ENCODE data around the gene PDE4D. TPM values are rescaled to one million over a fixed set of nuclear protein-coding genes. Genes with fewer than 3 reads are reported as not detected.
A peak's percentile ranks its signal among the peaks of the same experiment; 100 is the strongest.

Gene PDE4D
- total RNA-seq, 1 experiment from 2014 or later = 2.1 TPM

GRCh38 chr5:59249726-59250125, 643.8 kb downstream of the PDE4D start:
- H3K4ac ChIP-seq (ENCODE audit: low read depth, low read length) = no peak overlapping the region
- H2AFZ ChIP-seq (ENCODE audit: low read length) = no peak overlapping the region
- H3T11ph ChIP-seq (ENCODE audit: low read length) = no peak overlapping the region
- H2BK20ac ChIP-seq (ENCODE audit: low read depth, low read length, poor library complexity, severe bottlenecking) = no peak overlapping the region
- H3K36me3 Mint-ChIP-seq (ENCODE audit: insufficient read depth in 1 of 3, low read depth in 3 of 3) = no peaks in the 10 kb centered on the region
- no peak overlapping the region for H4K8ac ChIP-seq (replicated peaks; ENCODE audit: insufficient read length, low read depth, low read length)
- H3K27me3 ChIP-seq (ENCODE audit: insufficient read depth, low read length) = no peaks in the 10 kb centered on the region
- H3K18ac ChIP-seq (ENCODE audit: insufficient read length, low read depth, low read length) = no peak overlapping the region
- no peak for DNase-seq
- no peaks in the 10 kb centered on the region for H3K23me2 ChIP-seq (ENCODE audit: insufficient read length, low read depth, low read length, poor library complexity, severe bottlenecking)
- TF ChIP-seq CTCF (conservative IDR thresholded peaks at IDR 0.05) = no peak
- H4K5ac ChIP-seq (ENCODE audit: insufficient read length, low read depth, low read length) = no peak overlapping the region
- no peaks in the 10 kb centered on the region for H3K4me1 ChIP-seq (ENCODE audit: insufficient read depth, low read length)
- peak overlapping the region in 1 of 3 experiments; percentile 27; a peak in 1 of 7 replicates for H3K27ac Mint-ChIP-seq
- no peak overlapping the region for H2BK12ac ChIP-seq (ENCODE audit: insufficient read length, low read depth, low read length)
- H3K9me3 ChIP-seq (ENCODE audit: control insufficient read depth, low read depth, low read length) = no peaks in the 10 kb centered on the region
- no peak overlapping the region for H2AK5ac ChIP-seq (ENCODE audit: insufficient read length, low read length)
- H3K9me3 Mint-ChIP-seq = no peaks in the 10 kb centered on the region
- H3K79me2 ChIP-seq (ENCODE audit: insufficient read depth, low read length) = no peaks in the 10 kb centered on the region
- no peak overlapping the region for H2BK120ac ChIP-seq (ENCODE audit: low read depth, low read length, poor library complexity, severe bottlenecking)
- H3K9ac ChIP-seq (ENCODE audit: extremely low read depth, insufficient read length, low read length) = no peak overlapping the region
- peaks cover 1% of the 10 kb centered on the region for H3K27me3 Mint-ChIP-seq (ENCODE audit: low read depth)
- WGBS (ENCODE audit: extremely low coverage, insufficient read length, low lambda C conversion rate) = 100% methylated on average over 2 of the region's 2 CpGs
- H2BK5ac ChIP-seq (ENCODE audit: insufficient read length, low read length) = no peak overlapping the region
- H3K14ac ChIP-seq (ENCODE audit: insufficient read depth, low read length) = no peak overlapping the region
- no peaks in the 10 kb centered on the region for H4K20me1 ChIP-seq (ENCODE audit: control insufficient read depth, insufficient read depth, insufficient read length)
- no peak overlapping the region for H3K4me3 Mint-ChIP-seq
- no peak overlapping the region for H3K56ac ChIP-seq (ENCODE audit: insufficient read length, low read depth, low read length)
- H3K27ac ChIP-seq (ENCODE audit: insufficient read length, low read depth, low read length) = no peak overlapping the region
- no peak overlapping the region for H4K91ac ChIP-seq (ENCODE audit: insufficient read length, low read depth, low read length)
- no peak overlapping the region for H3K4me2 ChIP-seq (ENCODE audit: insufficient read depth, insufficient read length, low read length)
- no peaks in the 10 kb centered on the region for H3K79me1 ChIP-seq (ENCODE audit: insufficient read depth, low read depth, low read length, poor library complexity, severe bottlenecking)
- no peak overlapping the region for H3K23ac ChIP-seq (ENCODE audit: insufficient read length, low read depth, low read length)
- no peaks in the 10 kb centered on the region for H3K4me1 Mint-ChIP-seq
- no peak overlapping the region for H2BK15ac ChIP-seq (ENCODE audit: low read depth, low read length)
